ENCODE results near the gene PAM16. TPM values are rescaled to one million over a fixed set of nuclear protein-coding genes. Genes with fewer than 3 reads are reported as not detected.
"Not testable (repeated sequence)": the region's sequence is repeated elsewhere in the genome, so short reads cannot be mapped to it uniquely, and the experiment has no call there.

Gene PAM16
- polyA plus RNA-seq, 1 donor, result 28.9 TPM

- DNase-seq, result no peak
These were observed 16.2 kb downstream of the PAM16 start for GRCh38 chr16:4334724-4335495.

GRCh38 chr16:4333714-4334113 is 17.4 kb downstream of the PAM16 start:
- DNase-seq, result not testable (repeated sequence)

GRCh38 chr16:4333308-4333638 is 17.8 kb downstream of the PAM16 start:
- DNase-seq, result no peak

GRCh38 chr16:4332623-4333307 is 18.4 kb downstream of the PAM16 start:
- DNase-seq, result no peak

- DNase-seq, result no peak
These were observed 19.0 kb downstream of the PAM16 start for GRCh38 chr16:4332083-4332482.

- no peak for DNase-seq
These were observed 20.7 kb downstream of the PAM16 start for GRCh38 chr16:4330277-4330874.

GRCh38 chr16:4328782-4329775 is 22.0 kb downstream of the PAM16 start:
- DNase-seq, result no peak

- peak; percentile 80 for DNase-seq
These were observed 22.9 kb downstream of the PAM16 start for GRCh38 chr16:4328046-4328781.

GRCh38 chr16:4327386-4328045 is 23.6 kb downstream of the PAM16 start:
- no peak for DNase-seq

GRCh38 chr16:4325253-4325758 is 25.8 kb downstream of the PAM16 start:
- DNase-seq, result no peak

GRCh38 chr16:4324492-4325252 is 26.4 kb downstream of the PAM16 start:
- DNase-seq, result no peak

- DNase-seq, result no peak
These were observed 27.2 kb downstream of the PAM16 start for GRCh38 chr16:4323845-4324488.

- DNase-seq, result no peak
These were observed 27.9 kb downstream of the PAM16 start for GRCh38 chr16:4323071-4323844.

- no peak for DNase-seq
These were observed 28.7 kb downstream of the PAM16 start for GRCh38 chr16:4322121-4323052.

- no peak for DNase-seq
These were observed 29.6 kb downstream of the PAM16 start for GRCh38 chr16:4321286-4322120.

GRCh38 chr16:4320571-4321137 is 30.5 kb downstream of the PAM16 start:
- no peak for DNase-seq
